ENCODE data around the gene CA5A. TPM values are rescaled to one million over a fixed set of nuclear protein-coding genes. Genes with fewer than 3 reads are reported as not detected.

Gene CA5A
- polyA plus RNA-seq, 6 donors from 2014 or later, result not detected

DNA sequence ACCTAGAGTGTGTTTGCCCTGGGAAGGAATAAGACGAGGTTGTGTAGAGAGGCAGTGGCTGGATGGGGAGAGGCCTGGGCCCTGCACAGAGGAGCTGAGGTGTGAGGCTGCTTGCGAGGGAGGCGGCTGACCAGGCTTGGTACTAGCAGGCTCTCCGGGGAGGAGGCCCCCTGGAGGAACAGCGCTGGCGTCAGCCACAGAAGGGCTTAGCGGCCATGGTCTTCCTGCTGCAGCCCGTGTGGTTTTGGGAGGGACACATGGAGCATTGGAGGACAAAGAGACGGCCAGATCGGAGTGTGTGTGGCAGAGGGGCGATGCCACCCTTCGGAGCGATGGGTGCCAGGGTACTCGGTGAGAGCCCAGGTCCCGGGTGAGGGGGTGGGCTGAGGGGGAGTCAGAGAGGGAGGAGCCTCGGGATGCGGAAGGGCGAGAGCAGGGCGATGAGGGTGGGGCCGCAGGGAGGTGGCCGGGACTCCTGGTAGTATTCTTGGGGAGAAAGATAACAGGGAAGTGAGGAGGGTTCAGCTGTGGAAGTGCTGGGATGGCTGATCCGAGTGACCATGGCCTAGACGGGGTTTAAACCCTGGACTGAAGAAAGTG, 23.2 kb upstream of the CA5A start:
- Mint-ChIP-seq H3K36me3 (peaks cover 0 to 5% of the 10 kb centered on the region in 2 donors), H3K9me3 (no peaks in the 10 kb centered on the region), H3K27ac (peak overlapping the region in 5 of 6 donors; percentile 88 to 99 (median 96)), H3K27me3 (no peaks in the 10 kb centered on the region), H3K4me1 (peaks cover 56 to 89% (median 84%) of the 10 kb centered on the region in 3 donors), H3K4me3 (peak overlapping the region; percentile 52 to 89 (median 83))
- ATAC-seq (ENCODE audit: low read depth in 2 of 2), result no peak
- no peak for DNase-seq

DNA sequence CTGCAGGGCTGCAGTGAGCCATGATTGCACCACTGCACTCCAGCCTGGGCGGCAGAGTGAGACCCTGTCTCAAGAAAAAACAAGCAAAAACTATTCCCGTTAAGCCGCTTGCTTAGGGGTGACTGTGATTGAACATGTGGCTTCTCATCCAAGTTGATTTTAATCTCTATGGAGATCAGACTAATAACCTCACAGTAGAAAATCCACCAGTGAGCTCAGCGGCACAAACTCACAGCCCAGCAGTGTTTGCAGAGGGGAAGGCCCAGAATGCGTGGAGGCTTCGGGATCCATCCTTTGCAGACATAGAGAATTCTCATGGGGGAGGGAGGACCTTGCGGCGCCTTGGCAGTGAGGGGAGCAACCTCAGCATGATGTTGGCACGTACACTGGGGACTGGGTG, 22.3 kb upstream of the CA5A start:
- DNase-seq (no peak), ATAC-seq (ENCODE audit: low read depth in 2 of 2) (no peak)
- Mint-ChIP-seq H3K27me3 (no peaks in the 10 kb centered on the region), H3K27ac (peak overlapping the region in 5 of 6 donors; percentile 76 to 99 (median 94)), H3K36me3 (peaks cover 0 to 10% of the 10 kb centered on the region in 2 donors), H3K4me1 (peaks cover 55 to 90% (median 84%) of the 10 kb centered on the region in 3 donors), H3K4me3 (peak overlapping the region in 5 of 8 donors; percentile 24 to 84 (median 81)), H3K9me3 (no peaks in the 10 kb centered on the region)

DNA sequence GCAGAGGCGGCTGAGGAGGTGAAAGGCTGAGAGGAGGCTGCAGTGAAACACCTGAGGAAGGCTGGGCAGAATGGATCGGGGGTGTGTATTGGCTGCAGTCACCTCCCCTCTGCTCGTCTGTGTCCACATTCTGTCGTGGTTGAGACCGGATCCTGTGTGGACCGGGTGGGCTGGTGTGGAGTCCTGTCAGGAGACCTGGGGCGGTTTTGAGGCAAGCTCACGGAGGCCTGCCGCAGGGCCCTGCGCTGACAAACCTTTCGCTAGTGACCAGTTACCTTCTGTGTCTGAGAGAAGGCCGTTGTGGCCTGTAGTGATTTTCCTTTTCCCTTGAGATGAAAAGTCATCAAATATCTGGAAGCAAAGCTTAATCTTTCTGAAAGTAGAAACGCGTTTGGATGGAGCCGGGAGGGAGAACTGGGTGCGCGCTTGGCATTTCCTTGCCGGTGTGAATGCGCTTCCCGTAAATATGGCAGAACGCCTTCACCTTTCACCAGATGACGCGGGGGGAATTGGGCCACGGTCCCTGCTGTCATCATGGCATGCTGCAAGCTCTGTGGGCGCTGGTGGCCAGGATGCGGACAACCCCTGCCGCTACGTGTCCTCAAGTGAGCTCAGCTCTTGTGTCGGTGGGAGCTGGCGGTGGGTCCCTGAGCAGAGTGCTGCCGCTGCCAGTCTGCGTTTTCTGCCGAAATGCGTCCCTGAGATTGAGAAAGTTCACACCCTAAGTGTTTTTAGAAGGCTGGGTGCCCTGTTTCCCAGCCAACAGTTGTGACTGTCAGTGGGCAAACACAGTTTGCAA, 21.2 kb upstream of the CA5A start:
- peaks cover 49 to 91% (median 83%) of the 10 kb centered on the region in 3 donors for H3K4me1 Mint-ChIP-seq
- no peaks in the 10 kb centered on the region for H3K9me3 Mint-ChIP-seq
- peaks cover 0 to 8% of the 10 kb centered on the region in 2 donors for H3K36me3 Mint-ChIP-seq
- ATAC-seq (ENCODE audit: low read depth in 2 of 2) (no peak), DNase-seq (no peak)
- no peaks in the 10 kb centered on the region for H3K27me3 Mint-ChIP-seq
- H3K27ac Mint-ChIP-seq, result peak overlapping the region; percentile 97 to 99 (median 98)
- peak overlapping the region; percentile 78 to 91 (median 88) for H3K4me3 Mint-ChIP-seq

DNA sequence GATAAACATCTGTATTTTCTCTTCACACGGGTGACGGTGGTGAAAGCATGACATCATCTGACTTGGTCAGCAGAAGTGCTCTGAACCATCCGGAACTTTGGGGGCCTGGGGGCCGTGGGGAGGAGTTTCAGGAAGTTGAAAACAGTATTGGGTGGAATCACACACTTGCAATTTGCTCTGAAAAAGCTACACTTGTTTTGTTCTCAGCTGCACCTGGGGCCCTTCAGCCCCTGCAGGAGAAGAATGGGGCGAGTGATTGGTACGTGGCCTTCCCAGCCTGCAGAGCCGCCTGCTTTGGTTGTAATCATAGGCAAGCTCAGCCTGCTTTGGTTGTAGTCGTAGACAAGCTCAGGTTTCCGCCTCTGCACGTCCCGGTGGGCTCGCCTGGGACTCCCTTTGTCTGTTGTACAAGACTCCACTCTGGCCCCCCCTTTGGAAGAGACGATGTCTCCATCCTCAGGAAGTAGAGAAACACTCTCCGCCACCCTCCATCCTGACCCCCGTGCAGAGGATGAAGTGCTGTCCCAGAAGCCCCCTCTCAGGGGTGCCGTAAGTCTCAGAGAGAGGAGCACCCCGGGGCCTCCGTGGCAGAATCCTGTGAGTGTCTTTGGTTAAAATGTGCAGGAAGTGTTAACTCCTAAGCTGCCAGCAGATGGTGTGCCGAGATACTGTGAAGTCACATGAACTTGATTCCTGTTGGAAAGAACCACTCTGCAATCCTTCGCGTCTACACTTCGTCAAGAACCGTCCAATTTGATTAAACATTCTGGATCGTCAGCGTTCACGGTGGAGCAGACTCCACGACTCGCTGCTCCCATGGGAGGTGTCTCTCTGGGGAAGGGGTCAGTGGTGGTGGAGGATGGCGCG, 20.3 kb upstream of the CA5A start:
- peaks cover 54 to 95% (median 88%) of the 10 kb centered on the region in 3 donors for H3K4me1 Mint-ChIP-seq
- ATAC-seq (ENCODE audit: low read depth in 2 of 2) (peak; percentile 71 to 73), DNase-seq (peak; percentile 91)
- H3K9me3 Mint-ChIP-seq, result no peaks in the 10 kb centered on the region
- peaks cover 0 to 8% of the 10 kb centered on the region in 2 donors for H3K36me3 Mint-ChIP-seq
- H3K27ac Mint-ChIP-seq, result peak overlapping the region; percentile 97 to 99 (median 98)
- no peaks in the 10 kb centered on the region for H3K27me3 Mint-ChIP-seq
- H3K4me3 Mint-ChIP-seq, result peak overlapping the region; percentile 78 to 91 (median 88)

DNA sequence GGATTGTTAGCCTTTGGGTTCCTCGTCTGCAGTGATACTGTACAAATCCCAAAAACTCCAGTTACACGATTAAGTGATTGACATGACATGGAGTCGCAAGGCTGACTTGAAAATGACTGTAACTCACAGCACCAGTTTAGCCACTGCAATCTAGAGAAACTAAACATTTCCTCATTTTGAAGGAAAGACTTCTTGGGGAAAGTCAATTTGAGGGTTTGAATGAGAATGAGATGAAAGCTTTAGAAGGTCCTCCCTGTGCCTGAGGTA, 19.7 kb upstream of the CA5A start:
- peak overlapping the region; percentile 78 to 91 (median 88) for H3K4me3 Mint-ChIP-seq
- peak overlapping the region; percentile 97 to 99 (median 98) for H3K27ac Mint-ChIP-seq
- peaks cover 0 to 8% of the 10 kb centered on the region in 2 donors for H3K36me3 Mint-ChIP-seq
- H3K27me3 Mint-ChIP-seq, result no peaks in the 10 kb centered on the region
- H3K9me3 Mint-ChIP-seq, result no peaks in the 10 kb centered on the region
- DNase-seq, result no peak
- H3K4me1 Mint-ChIP-seq, result peaks cover 52 to 90% (median 82%) of the 10 kb centered on the region in 3 donors
- ATAC-seq (ENCODE audit: low read depth in 2 of 2), result no peak

DNA sequence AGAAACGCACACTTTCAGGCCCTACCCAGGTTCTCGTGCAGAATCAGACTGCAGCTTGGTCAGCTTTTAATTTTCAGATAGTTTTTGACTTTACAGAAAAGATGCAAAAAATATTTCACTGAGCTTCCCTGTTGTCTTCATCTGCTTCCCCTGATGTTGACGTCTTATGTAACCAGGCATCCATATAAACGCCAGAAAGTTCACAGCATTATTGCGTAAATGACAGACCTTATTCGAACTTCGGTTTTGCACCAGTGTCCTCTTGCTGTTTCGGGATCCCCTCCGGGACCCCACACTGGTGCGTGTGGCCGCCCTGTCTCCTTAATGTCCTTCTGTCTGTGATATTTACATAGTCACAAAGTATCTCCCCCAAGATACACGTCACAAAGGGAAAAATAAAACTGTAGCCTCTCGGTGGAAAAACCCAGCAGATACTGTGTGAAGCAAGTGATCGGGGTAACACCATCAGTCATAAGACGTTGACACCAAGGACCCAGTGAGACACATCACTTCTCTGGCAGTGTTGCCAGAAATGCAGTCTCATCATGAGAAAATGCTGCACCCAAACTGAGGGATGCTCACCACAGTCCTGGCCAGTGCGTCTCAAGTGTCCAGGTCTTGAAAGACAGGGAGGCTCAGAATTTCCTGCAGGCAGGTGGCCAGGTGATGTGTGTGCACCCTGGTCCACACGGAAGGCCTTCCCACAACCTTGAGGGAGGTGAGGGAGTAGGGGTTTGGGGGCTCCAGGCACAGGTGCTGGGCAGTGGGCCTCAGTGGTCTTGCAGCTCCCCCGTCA, 19.2 kb upstream of the CA5A start:
- H3K36me3 Mint-ChIP-seq, result peaks cover 0 to 8% of the 10 kb centered on the region in 2 donors
- ATAC-seq (ENCODE audit: low read depth in 2 of 2) (no peak), DNase-seq (no peak)

DNA sequence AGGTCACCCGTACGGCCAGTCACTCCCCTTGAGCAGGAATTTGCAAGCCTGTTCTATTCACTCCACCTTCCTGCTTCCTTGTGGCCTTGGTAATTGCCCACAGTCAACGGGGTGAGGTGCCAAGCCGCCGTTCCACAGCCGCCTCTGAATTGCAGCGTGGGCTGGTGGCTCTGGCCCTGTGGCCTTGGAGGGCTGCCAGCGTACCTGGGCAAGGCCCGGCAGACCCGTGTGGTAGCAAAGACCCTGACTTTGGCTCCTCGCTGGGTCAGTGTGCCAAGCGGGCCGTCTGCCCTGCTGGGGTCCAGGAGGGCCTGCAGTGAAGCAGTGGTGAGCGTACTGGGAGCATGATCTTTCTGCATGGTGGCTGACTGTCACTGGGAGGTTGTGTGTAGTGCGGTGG, 18.5 kb upstream of the CA5A start:
- Mint-ChIP-seq H3K27me3 (no peaks in the 10 kb centered on the region), H3K4me1 (peaks cover 45 to 83% (median 75%) of the 10 kb centered on the region in 3 donors), H3K27ac (peak overlapping the region in 4 of 6 donors; percentile 45 to 99 (median 80)), H3K36me3 (peaks cover 0 to 8% of the 10 kb centered on the region in 2 donors), H3K9me3 (no peaks in the 10 kb centered on the region), H3K4me3 (peak overlapping the region in 5 of 8 donors; percentile 5 to 91 (median 29))
- ATAC-seq (ENCODE audit: low read depth in 2 of 2) (no peak), DNase-seq (no peak)

More for the DNA sequence above, 19.2 kb upstream of the CA5A start:
- Mint-ChIP-seq H3K4me3 (peak overlapping the region in 7 of 8 donors; percentile 78 to 91 (median 88)), H3K27ac (peak overlapping the region; percentile 97 to 99 (median 98)), H3K27me3 (no peaks in the 10 kb centered on the region), H3K4me1 (peaks cover 51 to 88% (median 81%) of the 10 kb centered on the region in 3 donors), H3K9me3 (no peaks in the 10 kb centered on the region)

DNA sequence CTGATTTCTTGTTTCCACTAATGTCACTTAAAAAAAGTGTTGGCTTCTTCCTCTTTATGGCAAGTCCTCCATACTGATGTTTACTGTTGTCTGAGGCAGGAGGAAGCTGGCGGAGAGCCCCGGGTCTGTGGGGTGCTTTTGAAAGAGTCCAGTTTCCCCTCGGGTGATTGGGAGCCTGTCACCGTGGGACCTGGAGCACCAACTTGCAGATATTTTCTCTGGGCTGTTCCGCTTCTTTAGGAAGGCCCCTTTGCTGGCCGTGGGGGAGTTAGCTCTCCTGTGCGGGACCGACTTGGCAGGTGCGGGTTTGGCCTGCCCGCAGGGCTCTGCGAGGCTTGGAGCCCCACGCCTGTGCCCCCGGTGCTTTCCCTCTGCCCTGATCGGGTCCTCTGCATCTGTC, 18.0 kb upstream of the CA5A start:
- Mint-ChIP-seq H3K27me3 (no peaks in the 10 kb centered on the region), H3K9me3 (no peaks in the 10 kb centered on the region), H3K4me3 (peak overlapping the region in 5 of 8 donors; percentile 52 to 99 (median 61)), H3K4me1 (peaks cover 40 to 80% (median 70%) of the 10 kb centered on the region in 3 donors), H3K36me3 (peaks cover 0 to 8% of the 10 kb centered on the region in 2 donors), H3K27ac (peak overlapping the region; percentile 33 to 99 (median 80))
- no peak for DNase-seq
- no peak for ATAC-seq (ENCODE audit: low read depth in 2 of 2)

DNA sequence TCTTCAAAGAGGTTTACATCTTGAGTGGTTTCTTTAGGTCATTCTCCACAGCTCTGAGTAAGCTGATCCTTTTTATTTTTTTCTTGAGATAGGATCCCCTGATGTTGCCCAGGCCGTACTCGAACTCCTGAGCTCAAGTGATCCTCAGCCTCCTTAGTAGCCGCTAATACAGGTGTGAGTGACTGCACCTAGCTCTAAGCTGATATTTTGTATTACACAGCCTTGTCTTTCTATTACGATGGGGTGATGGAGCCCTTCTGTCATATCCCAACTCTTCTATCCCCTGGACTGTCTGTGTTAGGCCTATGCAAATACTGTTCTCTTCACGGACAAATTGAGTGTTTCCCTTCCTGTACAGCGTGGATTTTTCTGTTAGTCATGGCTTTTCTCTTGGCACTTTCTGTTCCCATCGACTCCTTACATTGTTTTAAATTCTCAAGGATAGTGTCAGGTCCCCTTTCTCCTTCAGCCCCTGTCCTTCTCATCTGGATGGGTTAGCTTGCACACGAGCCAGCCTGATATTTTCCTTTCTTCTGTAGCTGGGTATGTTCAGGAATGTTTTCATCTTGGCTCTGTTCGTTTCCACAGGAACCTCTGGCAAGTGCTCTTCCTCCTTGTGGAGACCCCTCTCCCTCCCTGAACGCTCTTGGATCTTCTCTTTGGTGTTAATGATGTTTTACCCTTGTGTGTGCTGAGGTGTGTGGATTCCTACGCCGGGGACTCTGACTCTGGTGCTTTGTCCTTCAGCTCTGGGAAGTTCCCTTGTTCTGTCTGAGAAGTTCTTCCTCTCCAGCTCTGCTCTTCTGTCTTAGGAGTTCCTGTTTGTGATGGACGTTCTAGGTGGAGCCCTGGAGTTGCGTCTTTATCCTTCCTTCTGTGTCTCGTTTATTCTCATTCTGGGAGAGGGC, 17.2 kb upstream of the CA5A start:
- peak overlapping the region; percentile 33 to 99 (median 80) for H3K27ac Mint-ChIP-seq
- peak overlapping the region; percentile 57 to 99 (median 86) for H3K4me3 Mint-ChIP-seq
- no peaks in the 10 kb centered on the region for H3K27me3 Mint-ChIP-seq
- peaks cover 0 to 8% of the 10 kb centered on the region in 2 donors for H3K36me3 Mint-ChIP-seq
- no peak for DNase-seq
- H3K4me1 Mint-ChIP-seq, result peaks cover 40 to 80% (median 70%) of the 10 kb centered on the region in 3 donors
- no peaks in the 10 kb centered on the region for H3K9me3 Mint-ChIP-seq
- ATAC-seq (ENCODE audit: low read depth in 2 of 2), result no peak

DNA sequence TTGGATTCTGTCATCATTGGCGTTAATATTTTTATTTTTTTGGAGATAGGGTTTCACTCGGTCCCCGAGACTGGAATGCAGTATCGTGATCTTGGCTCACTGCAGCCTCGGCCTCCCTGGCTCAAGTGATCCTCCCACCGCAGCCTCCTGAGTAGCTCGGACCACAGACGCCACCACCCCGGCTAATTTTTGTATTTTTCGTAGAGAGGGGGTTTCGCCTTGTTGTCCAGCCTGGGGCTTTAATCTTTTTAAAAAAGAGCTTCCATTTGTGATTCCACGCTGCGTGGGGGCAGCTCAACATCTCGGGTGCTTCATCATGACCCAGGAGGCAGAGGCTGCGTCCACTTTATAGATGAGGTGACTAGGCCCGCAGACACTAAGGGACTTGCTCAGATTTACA, 16.4 kb upstream of the CA5A start:
- Mint-ChIP-seq H3K9me3 (no peaks in the 10 kb centered on the region), H3K27ac (peak overlapping the region; percentile 66 to 99 (median 84)), H3K4me1 (peaks cover 45 to 80% (median 72%) of the 10 kb centered on the region in 3 donors), H3K36me3 (peaks cover 0 to 8% of the 10 kb centered on the region in 2 donors), H3K27me3 (no peaks in the 10 kb centered on the region), H3K4me3 (peak overlapping the region; percentile 87 to 99 (median 90))
- ATAC-seq (ENCODE audit: low read depth in 2 of 2) (no peak), DNase-seq (no peak)

DNA sequence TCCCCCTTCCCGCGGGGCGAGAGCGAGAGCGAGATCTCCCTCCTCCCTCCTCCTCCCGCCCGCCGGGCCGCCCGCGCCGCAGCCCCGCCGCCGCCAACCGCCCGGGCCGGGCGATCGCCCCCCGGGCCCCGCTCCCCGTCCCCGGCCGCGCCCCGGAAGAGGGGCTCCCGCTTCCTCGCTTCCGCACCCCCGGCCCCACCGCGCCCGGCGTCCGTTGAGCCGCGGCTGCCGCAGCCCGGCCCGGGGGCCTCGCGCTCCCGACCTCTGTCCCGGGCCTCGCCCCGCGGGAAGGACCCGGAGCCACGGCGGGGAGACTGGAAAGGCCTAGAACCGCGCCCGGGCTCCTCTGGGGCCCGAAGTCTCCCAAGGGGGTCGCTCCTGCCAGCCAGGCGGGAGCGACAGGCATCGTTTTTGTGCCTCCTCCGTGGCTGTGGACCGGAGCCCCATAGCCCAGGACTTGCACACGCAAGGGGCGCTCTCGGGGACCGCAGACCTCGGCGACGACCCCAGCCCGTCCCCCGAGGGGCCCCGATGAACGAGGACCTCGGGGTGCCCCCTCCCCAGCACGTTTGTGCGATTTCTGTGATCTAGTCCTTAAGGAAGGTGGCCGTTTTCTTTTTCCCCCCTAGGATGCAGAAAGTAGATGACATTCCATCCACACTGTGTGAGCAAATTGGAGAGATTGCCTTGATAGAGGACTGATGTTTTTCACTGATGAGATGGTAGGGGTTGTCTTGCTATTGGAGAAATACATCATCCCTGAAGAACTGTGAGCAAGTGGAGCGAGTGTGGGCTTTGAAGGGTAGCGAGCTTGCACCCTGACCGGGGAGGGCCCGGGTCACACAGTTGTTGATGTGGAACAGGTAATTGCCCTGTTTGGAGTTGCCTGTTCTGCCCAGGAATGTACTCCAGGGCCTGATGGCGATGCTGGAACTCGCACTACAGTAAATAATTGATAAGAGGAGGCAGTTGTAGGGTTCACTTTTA, 15.5 kb upstream of the CA5A start:
- Mint-ChIP-seq H3K4me1 (peaks cover 43 to 77% (median 71%) of the 10 kb centered on the region in 3 donors), H3K9me3 (no peaks in the 10 kb centered on the region)

More for the DNA sequence above, 15.5 kb upstream of the CA5A start:
- no peak for ATAC-seq (ENCODE audit: low read depth in 2 of 2)
- Mint-ChIP-seq H3K4me3 (peak overlapping the region; percentile 91 to 100 (median 99)), H3K27me3 (no peaks in the 10 kb centered on the region), H3K27ac (peak overlapping the region; percentile 77 to 99 (median 90)), H3K36me3 (peaks cover 0 to 8% of the 10 kb centered on the region in 2 donors)
- no peak for DNase-seq

All from naive B cell (primary cell).